Measurements from ENCODE around the gene DCAF16.

GRCh38 chr4:17773135-17773698, 37.3 kb downstream of the DCAF16 start:
- TF ChIP-seq POLR2AphosphoS5 (IDR thresholded peaks at IDR 0.05; ENCODE audit: low read depth, low read length) (no peak), TAF1 (IDR thresholded peaks at IDR 0.05; ENCODE audit: borderline replicate concordance, insufficient read depth, low read length) (no peak)
